ENCODE measurements around the gene HPCA. TPM values are rescaled to one million over a fixed set of nuclear protein-coding genes. Genes with fewer than 3 reads are reported as not detected.

The HPCA gene
- total RNA-seq, 1 experiment from 2014 or later, result 1.2 TPM

GRCh38 chr1:32894019-32894600 lies 7.8 kb downstream of the HPCA start:
- Histone ChIP-seq H3K9me3 (ENCODE audit: control insufficient read depth, insufficient read depth, low read depth, low read length) (no peaks in the 10 kb centered on the region), H3K36me3 (ENCODE audit: control insufficient read depth, insufficient read depth, low read length) (no peaks in the 10 kb centered on the region), H3K27ac (ENCODE audit: low read length) (no peak overlapping the region), H3K4me3 (ENCODE audit: low read depth in 2 of 2, low read length in 2 of 2) (no peak overlapping the region), H3K4me1 (ENCODE audit: control insufficient read depth, insufficient read depth, low read length) (peaks cover 4% of the 10 kb centered on the region; the same call in 1 of the 2 replicates), H3K27me3 (ENCODE audit: control insufficient read depth, insufficient read depth, low read length) (no peaks in the 10 kb centered on the region)
- ATAC-seq (peak; percentile 5; the same call in 1 of the 2 replicates), DNase-seq (ENCODE audit: low read depth, low spot score) (no peak)
- TF ChIP-seq POLR2AphosphoS5 (IDR thresholded peaks at IDR 0.05; ENCODE audit: low read depth, low read length) (no peak), SIN3A (IDR thresholded peaks at IDR 0.05; ENCODE audit: borderline replicate concordance, insufficient read depth, low read depth, low read length) (no peak), TCF7L2 (IDR thresholded peaks at IDR 0.05; ENCODE audit: low read depth, low read length) (no peak), REST (IDR thresholded peaks at IDR 0.05; ENCODE audit: insufficient read depth in 1 of 2, low read depth in 2 of 2, low read length in 1 of 2) (no peak), CTCF (IDR thresholded peaks at IDR 0.05) (no peak)
- intact Hi-C loops (cut with micrococcal nuclease; ENCODE audit: unreplicated experiment), result no loop called here
- in situ Hi-C loops (cut with HindIII; ENCODE audit: low pct_unique_long_range_greater_than_20kb, low sequenced_read_pairs), result no loop called here
- ChIA-PET POLR2A (interaction anchor here (0.9 to 1.1 kb wide), 2 partner anchors 41 to 190 kb away, joined by 3 to 6 read pairs; no protein-coding TSS in a partner anchor), CTCF (interaction anchor here (0.6 kb wide), 1 partner anchor 572 kb away, joined by 3 read pairs; no protein-coding TSS in a partner anchor)
- no TSS peak for BruUV-seq (replicated peaks)

GRCh38 chr1:32894681-32895080 lies 8.4 kb downstream of the HPCA start:
- BruUV-seq (replicated peaks), result no TSS peak
- Histone ChIP-seq H3K36me3 (ENCODE audit: control insufficient read depth, insufficient read depth, low read length) (no peaks in the 10 kb centered on the region), H3K9me3 (ENCODE audit: control insufficient read depth, insufficient read depth, low read depth, low read length) (no peaks in the 10 kb centered on the region), H3K27me3 (ENCODE audit: control insufficient read depth, insufficient read depth, low read length) (no peaks in the 10 kb centered on the region), H3K4me3 (ENCODE audit: low read depth in 2 of 2, low read length in 2 of 2) (no peak overlapping the region), H3K4me1 (ENCODE audit: control insufficient read depth, insufficient read depth, low read length) (peaks cover 4% of the 10 kb centered on the region; the same call in 1 of the 2 replicates), H3K27ac (ENCODE audit: low read length) (no peak overlapping the region)
- intact Hi-C loops (cut with micrococcal nuclease; ENCODE audit: unreplicated experiment), result no loop called here
- in situ Hi-C loops (cut with HindIII; ENCODE audit: low pct_unique_long_range_greater_than_20kb, low sequenced_read_pairs), result no loop called here
- CTCF ChIA-PET, result interaction anchor here (0.5 kb wide), 1 partner anchor 488 kb away, joined by 6 read pairs; no protein-coding TSS in a partner anchor
- POLR2A ChIA-PET, result interaction anchor here (0.9 to 1.1 kb wide), 2 partner anchors 40 to 189 kb away, joined by 3 to 6 read pairs; no protein-coding TSS in a partner anchor
- DNase-seq (ENCODE audit: low read depth, low spot score) (no peak), ATAC-seq (no peak; the same call in 1 of the 2 replicates)
- TF ChIP-seq CTCF (IDR thresholded peaks at IDR 0.05), result no peak
- no peak for TF ChIP-seq POLR2AphosphoS5 (IDR thresholded peaks at IDR 0.05; ENCODE audit: low read depth, low read length)
- TF ChIP-seq REST (IDR thresholded peaks at IDR 0.05; ENCODE audit: insufficient read depth in 1 of 2, low read depth in 2 of 2, low read length in 1 of 2), result no peak
- no peak for TF ChIP-seq TCF7L2 (IDR thresholded peaks at IDR 0.05; ENCODE audit: low read depth, low read length)
- TF ChIP-seq SIN3A (IDR thresholded peaks at IDR 0.05; ENCODE audit: borderline replicate concordance, insufficient read depth, low read depth, low read length), result no peak
